IPS-18a (cell line): Measurements from ENCODE around the gene NUDT17.

Source experiments
- H3K27ac ChIP-seq: one replicate; pipeline ENCODE4 v1.5.1; 2013; ENCODE audit warnings: low read length
- H3K27me3 ChIP-seq: one replicate; pipeline ENCODE4 v1.6.1; 2013; ENCODE audit warnings: mild to moderate bottlenecking, low read length; ENCODE audit not compliant: control insufficient read depth, insufficient read depth
- H3K36me3 ChIP-seq: one replicate; pipeline ENCODE4 v1.6.1; 2013; ENCODE audit warnings: low read depth, low read length; ENCODE audit not compliant: control insufficient read depth
- H3K4me1 ChIP-seq: one replicate; pipeline ENCODE4 v1.6.1; 2013; ENCODE audit warnings: low read depth, low read length; ENCODE audit not compliant: control insufficient read depth
- H3K4me3 ChIP-seq: one replicate; pipeline ENCODE4 v1.5.1; 2013; ENCODE audit warnings: low read length
- H3K9ac ChIP-seq: one replicate; pipeline ENCODE4 v1.6.1; 2013; ENCODE audit warnings: mild to moderate bottlenecking, low read length, moderate library complexity
- H3K9me3 ChIP-seq: one replicate; pipeline ENCODE4 v1.6.1; 2013; ENCODE audit warnings: low read depth, low read length; ENCODE audit not compliant: control insufficient read depth

Gene NUDT17

DNA sequence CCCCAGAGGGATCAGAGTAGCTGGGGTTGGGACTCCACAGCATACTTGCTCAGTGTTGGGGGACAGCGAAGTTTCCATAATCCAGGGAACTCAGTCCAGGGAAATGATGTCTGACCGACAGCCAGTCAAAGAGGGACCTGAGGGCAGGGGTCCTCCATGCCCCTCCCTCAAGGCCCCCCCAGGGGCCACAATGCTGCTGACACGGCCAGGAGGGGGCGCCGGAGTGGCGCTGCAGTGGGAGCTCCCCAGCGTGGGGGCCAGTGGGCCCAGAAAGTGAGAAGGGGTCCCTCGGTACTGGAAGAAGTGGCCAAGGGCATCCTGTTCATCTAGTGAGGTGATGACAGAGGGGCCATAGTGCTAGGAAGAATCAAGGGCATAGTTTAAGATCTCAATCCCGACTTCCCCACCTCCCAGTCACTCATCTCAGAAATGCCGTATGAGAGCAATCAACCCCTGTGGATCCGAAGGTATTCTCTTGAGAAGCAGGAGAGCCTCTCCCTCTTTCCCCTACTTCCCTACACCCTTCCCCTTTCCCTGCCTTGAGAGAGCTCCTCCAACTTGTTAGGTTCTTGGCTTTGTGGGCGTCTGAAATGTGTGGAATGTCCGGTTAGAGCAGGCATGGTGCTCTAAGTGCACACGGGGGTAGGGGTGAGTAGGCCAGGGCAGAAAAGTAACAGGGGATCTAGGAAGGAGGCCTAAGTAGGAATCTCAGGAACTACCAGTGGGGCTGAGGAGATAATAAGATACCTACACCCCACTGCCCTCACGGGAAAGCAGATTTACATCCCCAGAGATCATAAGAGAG is 4.1 kb downstream of the NUDT17 start:
- H3K4me1 ChIP-seq, result no peaks in the 10 kb centered on the region
- H3K4me3 ChIP-seq, result no peak overlapping the region
- no peak overlapping the region for H3K9ac ChIP-seq
- peaks cover 44% of the 10 kb centered on the region for H3K36me3 ChIP-seq
- peaks cover 7% of the 10 kb centered on the region for H3K27me3 ChIP-seq
- H3K9me3 ChIP-seq, result no peaks in the 10 kb centered on the region
- H3K27ac ChIP-seq, result no peak overlapping the region

DNA sequence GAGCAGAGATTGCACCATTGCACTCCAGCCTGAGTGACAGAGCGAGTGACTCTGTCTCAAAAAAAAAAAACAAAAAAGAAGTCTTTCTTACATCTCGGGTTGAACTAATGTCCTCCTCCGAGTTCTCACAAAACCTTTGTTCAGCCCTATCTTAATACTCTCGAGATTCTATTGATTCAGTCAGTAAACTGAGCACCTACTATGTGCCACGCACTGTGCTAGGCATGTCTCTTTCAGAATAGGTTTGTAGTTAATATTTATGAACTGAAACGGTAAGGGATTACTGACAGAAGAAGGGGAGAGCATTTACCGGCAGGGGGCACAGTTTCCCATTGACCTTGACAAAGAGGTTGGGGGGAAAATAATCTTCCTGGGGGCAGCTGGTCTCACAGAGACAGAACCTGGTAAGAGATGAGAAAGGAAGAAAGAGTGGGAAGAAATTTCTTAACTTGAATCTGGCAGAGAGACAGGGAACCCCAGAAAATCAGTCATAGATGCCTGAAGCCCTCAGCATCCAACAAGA is 10.1 kb downstream of the NUDT17 start:
- Histone ChIP-seq H3K27ac (no peak overlapping the region), H3K4me1 (no peaks in the 10 kb centered on the region), H3K4me3 (no peak overlapping the region), H3K9me3 (peaks cover 4% of the 10 kb centered on the region), H3K36me3 (peaks cover 46% of the 10 kb centered on the region), H3K9ac (no peak overlapping the region), H3K27me3 (no peaks in the 10 kb centered on the region)

DNA sequence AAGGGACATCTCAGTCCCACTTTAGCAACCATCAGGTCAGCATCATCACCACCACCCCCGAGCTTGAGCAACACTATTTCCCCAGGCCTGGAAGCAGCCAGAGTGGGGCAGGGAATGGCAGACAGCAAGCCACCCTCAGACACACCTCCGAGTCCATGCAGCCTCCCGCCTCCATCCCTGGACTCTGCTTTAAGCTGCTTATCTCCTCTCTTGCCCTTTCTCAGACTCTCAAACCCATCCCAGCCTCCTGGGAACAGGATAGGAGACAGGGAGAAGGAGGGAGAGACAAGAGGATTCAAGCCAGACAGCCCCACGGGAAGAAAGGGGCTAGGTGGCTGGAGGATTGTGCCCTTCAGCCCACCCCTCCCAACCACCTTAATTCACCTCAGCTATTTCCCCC is 11.7 kb downstream of the NUDT17 start:
- no peaks in the 10 kb centered on the region for H3K27me3 ChIP-seq
- H3K4me1 ChIP-seq, result no peaks in the 10 kb centered on the region
- H3K36me3 ChIP-seq, result peaks cover 37% of the 10 kb centered on the region
- H3K9me3 ChIP-seq, result peaks cover 4% of the 10 kb centered on the region
- H3K9ac ChIP-seq, result no peak overlapping the region
- H3K27ac ChIP-seq, result no peak overlapping the region
- H3K4me3 ChIP-seq, result no peak overlapping the region

DNA sequence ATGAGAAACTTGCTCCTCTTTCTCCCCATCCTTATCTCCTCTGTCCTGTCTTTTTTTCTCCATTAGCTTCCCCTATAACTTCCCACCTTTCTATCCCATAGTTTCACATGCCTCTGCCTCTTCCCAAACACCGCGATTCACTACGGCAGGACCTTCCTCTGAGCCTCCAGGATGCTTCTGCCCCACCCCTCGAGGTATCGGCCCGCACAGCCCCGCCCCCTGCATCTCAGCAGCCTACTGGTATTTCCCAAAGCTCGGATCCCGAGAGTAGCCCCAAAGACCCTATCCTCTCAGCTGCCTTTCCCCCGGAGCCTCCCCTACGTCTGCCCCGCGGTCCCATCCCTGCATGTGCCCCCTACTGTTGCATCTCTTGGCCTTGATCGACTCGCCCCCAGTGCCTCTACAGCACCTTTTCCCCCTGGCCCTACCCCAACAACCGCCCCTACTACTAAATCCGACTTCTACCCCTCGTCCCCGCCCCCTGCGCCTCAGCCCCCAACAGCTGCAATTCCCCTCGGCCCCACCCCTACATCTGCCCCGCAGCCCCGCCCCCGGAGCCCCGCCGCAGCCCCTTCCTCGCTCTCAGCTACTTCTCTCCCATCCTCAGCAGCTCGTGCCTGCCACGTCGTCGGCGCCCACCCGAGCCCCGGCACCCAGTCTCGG is 12.9 kb downstream of the NUDT17 start:
- peak overlapping the region; percentile 55 for H3K9ac ChIP-seq
- H3K4me3 ChIP-seq, result peak overlapping the region; percentile 95
- H3K36me3 ChIP-seq, result peaks cover 28% of the 10 kb centered on the region
- H3K4me1 ChIP-seq, result no peaks in the 10 kb centered on the region
- H3K9me3 ChIP-seq, result peaks cover 4% of the 10 kb centered on the region
- no peak overlapping the region for H3K27ac ChIP-seq
- no peaks in the 10 kb centered on the region for H3K27me3 ChIP-seq

DNA sequence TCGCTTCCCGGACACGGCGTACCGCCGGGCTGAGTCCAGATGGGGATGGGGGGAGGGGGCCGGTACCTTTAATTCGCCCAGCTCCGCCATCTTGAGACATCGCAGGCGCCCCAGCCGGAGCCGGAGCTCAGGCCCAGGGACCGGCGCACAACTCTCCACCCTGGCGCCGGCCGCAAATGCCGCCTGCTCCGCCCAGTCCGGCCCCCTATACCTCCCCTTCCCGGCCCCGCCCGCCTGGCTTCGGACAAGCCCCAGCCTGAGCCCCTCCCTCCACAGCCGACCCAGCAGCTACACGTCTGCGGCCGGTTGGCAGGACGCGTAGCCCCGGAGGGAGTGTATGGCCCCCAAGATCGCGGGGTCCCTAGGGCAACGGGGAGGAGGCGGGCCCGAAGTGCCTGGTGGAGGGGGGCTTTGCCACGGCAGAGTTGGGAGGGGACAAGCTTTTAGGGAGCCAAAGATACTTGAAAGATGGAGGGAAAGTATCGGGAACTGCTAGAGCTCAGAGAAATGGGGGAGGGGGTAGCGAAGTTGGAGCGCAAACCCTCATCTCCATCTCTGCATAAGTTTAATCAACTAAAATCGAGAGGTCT is 13.6 kb downstream of the NUDT17 start, which contains the start of gene PIAS3:
PIAS3 (minus strand) TSS at position 181 of the 590 bp plus-strand sequence; CDS start at position 90, 91 bp downstream.
- H3K9ac ChIP-seq, result peak within 1 kb of the TSS; percentile 55
- H3K36me3 ChIP-seq, result peaks cover 22% of the 10 kb centered on the region
- H3K27ac ChIP-seq, result no peak within 1 kb of the TSS
- H3K4me3 ChIP-seq, result peak within 1 kb of the TSS; percentile 95
- no peaks in the 10 kb centered on the region for H3K27me3 ChIP-seq
- H3K9me3 ChIP-seq, result peaks cover 4% of the 10 kb centered on the region
- no peaks in the 10 kb centered on the region for H3K4me1 ChIP-seq

DNA sequence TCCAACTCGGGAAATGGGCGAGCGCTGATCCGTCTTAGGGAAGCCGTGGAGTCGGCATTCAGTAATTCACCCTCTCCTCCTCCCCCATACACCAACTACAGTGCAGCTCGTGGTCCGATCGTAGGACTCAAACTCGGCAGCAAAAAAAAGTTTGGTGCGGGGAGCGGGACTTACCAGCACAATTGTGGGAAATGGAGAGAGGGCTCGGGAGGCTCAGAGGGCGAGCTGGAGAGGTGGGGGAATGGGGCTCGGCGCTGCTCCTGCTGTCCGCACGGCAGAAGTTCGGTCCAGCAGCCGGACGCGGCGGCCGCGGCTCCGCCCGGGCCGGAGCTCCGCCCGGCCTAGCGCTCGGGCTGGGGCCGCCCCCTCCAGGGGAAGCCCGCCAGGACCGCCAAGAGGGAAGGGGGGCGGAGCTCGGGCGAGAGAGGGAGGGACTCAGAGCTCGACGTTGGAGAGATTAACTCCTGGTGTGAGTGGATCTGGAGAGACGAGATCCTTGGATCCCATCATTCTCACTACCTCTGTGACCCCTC is 14.1 kb downstream of the NUDT17 start:
- peaks cover 16% of the 10 kb centered on the region for H3K36me3 ChIP-seq
- peak overlapping the region; percentile 95 for H3K4me3 ChIP-seq
- no peaks in the 10 kb centered on the region for H3K27me3 ChIP-seq
- H3K9me3 ChIP-seq, result peaks cover 4% of the 10 kb centered on the region
- peak overlapping the region; percentile 55 for H3K9ac ChIP-seq
- H3K27ac ChIP-seq, result no peak overlapping the region
- no peaks in the 10 kb centered on the region for H3K4me1 ChIP-seq

DNA sequence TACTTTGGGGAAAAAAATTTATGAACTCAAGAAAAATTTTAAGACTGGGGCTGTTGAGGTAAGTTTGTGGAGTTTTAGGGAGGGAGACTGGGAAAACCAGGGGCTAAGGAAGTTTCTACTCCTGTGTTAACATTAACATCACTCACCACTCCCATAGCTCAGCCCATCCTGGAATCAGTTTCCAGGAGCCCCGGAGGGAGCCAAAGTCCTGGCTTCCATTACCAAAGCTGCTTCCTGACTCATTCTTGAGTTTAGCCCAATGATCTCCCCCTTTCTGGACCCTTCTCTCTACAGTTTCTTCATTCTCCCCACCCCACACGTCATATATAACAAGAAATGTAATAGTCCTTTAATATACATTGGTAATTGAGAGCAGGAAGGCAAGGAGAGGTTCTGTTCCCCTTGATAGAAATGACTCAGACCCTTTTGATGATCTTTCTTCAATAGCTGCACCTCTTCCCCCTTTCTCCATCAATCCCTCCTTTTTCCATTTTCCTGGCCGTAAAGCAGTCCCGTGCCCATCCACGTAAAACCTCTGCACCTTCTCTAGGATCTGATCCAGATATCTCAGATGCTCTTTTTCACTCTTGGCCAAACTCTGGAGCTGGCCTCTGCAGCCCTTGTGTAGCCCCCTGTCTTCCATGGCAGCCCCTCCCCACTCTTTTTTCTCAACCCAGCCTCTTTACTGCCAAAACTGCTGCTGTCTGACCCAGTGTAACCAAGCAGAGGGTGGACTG is 18.0 kb downstream of the NUDT17 start:
- Histone ChIP-seq H3K4me3 (no peak overlapping the region), H3K4me1 (no peaks in the 10 kb centered on the region), H3K27me3 (no peaks in the 10 kb centered on the region), H3K36me3 (no peaks in the 10 kb centered on the region), H3K9ac (no peak overlapping the region), H3K27ac (no peak overlapping the region), H3K9me3 (no peaks in the 10 kb centered on the region)

DNA sequence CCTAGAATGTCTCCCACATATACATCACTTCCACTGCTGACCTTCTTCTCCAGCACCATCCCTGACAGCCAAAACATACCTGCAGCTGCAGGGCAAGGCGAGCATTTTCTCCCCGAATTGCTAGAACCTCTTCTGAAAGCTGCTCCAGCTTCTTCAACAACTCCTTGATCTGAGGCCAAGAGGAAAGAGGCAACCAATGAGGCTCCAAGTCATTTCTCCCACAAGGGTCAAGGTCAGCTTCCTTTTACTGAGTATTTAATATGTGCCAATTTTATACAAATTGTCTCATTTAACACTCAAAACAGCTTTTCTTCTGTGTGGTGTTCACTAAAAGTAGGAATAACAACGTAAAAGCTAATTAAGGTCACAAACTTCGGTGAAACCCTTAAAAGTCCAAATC is 22.8 kb downstream of the NUDT17 start:
- Histone ChIP-seq H3K27me3 (peaks cover 21% of the 10 kb centered on the region), H3K4me3 (no peak overlapping the region), H3K4me1 (peaks cover 8% of the 10 kb centered on the region)

DNA sequence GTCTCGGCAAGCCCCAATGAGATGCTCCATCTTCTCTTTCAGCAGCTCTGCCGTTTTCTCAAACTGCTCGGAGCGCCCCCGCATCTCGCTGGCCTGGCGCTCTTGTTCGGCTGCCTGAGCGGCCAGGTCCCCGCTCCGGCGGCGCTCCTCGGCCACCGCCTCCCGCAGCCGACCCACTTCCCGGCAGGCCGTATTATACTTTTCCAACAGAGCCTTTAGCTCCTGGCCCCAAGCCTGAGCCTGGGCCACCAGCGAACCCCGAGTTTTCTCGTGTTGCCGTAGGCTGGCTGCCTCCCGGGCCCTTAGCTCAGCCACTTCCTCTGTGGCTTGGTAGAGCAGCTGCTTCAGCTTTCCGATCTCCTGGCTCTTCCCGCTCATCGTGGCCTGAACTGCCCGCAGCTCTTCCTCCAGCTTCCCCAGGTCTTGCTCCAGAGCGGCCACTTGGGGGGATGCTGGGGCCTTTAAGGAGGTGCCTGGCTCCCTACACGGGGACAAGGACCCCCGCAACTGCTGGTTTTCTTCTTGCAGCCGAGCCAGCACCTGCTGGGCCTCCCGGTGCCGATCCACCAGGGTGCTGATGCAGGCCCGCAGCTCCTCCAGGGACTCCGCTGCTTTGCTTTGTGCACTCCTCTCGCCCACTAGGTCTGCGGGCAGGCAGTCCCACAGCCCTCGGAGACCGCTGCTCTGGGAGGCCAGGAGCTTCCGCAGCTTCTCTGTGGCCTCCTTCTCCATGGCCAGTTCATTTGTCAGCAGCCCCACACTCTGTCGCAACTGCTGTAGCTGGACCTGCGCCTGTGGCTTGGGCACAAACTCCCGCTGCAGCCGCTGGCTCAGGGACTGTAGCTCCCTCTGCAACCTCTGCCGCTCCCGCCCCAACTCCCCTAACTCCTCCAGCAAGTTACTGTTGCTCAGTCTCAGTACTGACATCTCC is 26.8 kb downstream of the NUDT17 start:
- H3K9ac ChIP-seq, result peak overlapping the region; percentile 52
- no peaks in the 10 kb centered on the region for H3K36me3 ChIP-seq
- no peaks in the 10 kb centered on the region for H3K9me3 ChIP-seq
- H3K27ac ChIP-seq, result no peak overlapping the region
- H3K27me3 ChIP-seq, result peaks cover 30% of the 10 kb centered on the region
- H3K4me3 ChIP-seq, result peak overlapping the region; percentile 61
- H3K4me1 ChIP-seq, result peaks cover 8% of the 10 kb centered on the region

More for the DNA sequence above, 22.8 kb downstream of the NUDT17 start:
- no peaks in the 10 kb centered on the region for H3K9me3 ChIP-seq
- no peaks in the 10 kb centered on the region for H3K36me3 ChIP-seq
- no peak overlapping the region for H3K27ac ChIP-seq
- no peak overlapping the region for H3K9ac ChIP-seq

DNA sequence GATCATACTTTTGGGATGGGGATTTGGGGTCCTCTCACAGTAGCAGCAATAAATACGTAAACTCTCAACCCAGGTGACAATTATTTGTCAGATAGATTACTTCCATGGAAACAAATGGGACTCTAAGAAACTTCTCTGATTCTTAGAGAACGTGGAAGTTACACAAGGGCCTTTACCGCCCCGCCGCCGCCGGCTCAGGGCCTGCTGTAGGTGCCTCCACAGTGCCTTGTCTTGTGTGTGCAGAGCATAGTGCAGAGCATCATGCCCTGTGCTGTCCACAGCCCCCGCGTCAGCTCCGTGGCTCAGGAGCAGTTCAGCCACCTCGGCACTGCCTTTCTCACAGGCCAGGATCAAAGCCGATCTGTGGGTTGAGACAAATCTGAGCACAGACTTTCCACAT is 29.2 kb downstream of the NUDT17 start:
- H3K4me3 ChIP-seq, result no peak overlapping the region
- H3K27me3 ChIP-seq, result peaks cover 30% of the 10 kb centered on the region
- H3K9ac ChIP-seq, result no peak overlapping the region
- peaks cover 13% of the 10 kb centered on the region for H3K4me1 ChIP-seq
- H3K9me3 ChIP-seq, result no peaks in the 10 kb centered on the region
- no peaks in the 10 kb centered on the region for H3K36me3 ChIP-seq
- no peak overlapping the region for H3K27ac ChIP-seq
